Endothelial cell of umbilical vein (primary cell): Measurements from ENCODE around the gene NUAK1.

Experiments
- CTCF ChIP-seq, 2 donors: IDR thresholded peaks; 1 replicate in 1 of 2; 2 replicates in 1 of 2; pipeline ENCODE4 v1.5.1; 2011; ENCODE audit warnings: low read length in 2 of 2, mild to moderate bottlenecking in 2 of 2, moderate library complexity in 2 of 2, control low read depth in 1 of 2, inconsistent platforms in 1 of 2, low read depth in 1 of 2; ENCODE audit not compliant: insufficient read depth in 1 of 2; ENCODE audit errors: extremely low read depth in 1 of 2
- EZH2 ChIP-seq: IDR thresholded peaks from 2 replicates; pipeline ENCODE4 v1.6.1; 2012; ENCODE audit warnings: borderline replicate concordance, low read depth, mild to moderate bottlenecking, moderate library complexity, low read length, inconsistent platforms; ENCODE audit not compliant: severe bottlenecking
- FOS ChIP-seq: IDR thresholded peaks from 2 replicates; pipeline ENCODE4 v1.6.1; 2011; ENCODE audit warnings: mild to moderate bottlenecking, low read length, moderate library complexity, borderline replicate concordance; ENCODE audit not compliant: insufficient read depth
- GATA2 ChIP-seq: IDR thresholded peaks from 2 replicates; pipeline ENCODE4 v1.7.0; 2011; ENCODE audit warnings: low read depth, mild to moderate bottlenecking, moderate library complexity, mixed read lengths, low read length; ENCODE audit not compliant: insufficient read length, insufficient read depth
- JUN ChIP-seq: IDR thresholded peaks from 2 replicates; pipeline ENCODE4 v1.6.1; 2011; ENCODE audit warnings: borderline replicate concordance, low read depth; ENCODE audit not compliant: insufficient read length, insufficient read depth
- POLR2A ChIP-seq: IDR thresholded peaks from 2 replicates; pipeline ENCODE4 v1.6.1; 2012; ENCODE audit warnings: low read depth, mild to moderate bottlenecking, control low read depth, low read length
- POLR2AphosphoS5 ChIP-seq: IDR thresholded peaks from 2 replicates; pipeline ENCODE4 v1.6.1; 2012; ENCODE audit warnings: low read depth, mild to moderate bottlenecking, control low read depth, low read length, moderate library complexity; ENCODE audit not compliant: insufficient read depth

- TF ChIP-seq CTCF (IDR thresholded peaks at IDR 0.05; ENCODE audit: extremely low read depth in 1 of 2, insufficient read depth in 1 of 2, low read depth in 1 of 2, low read length in 2 of 2) (no peak), FOS (no peak), GATA2 (no peak), POLR2A (no peak), POLR2AphosphoS5 (no peak), EZH2 (no peak), JUN (no peak)
These were observed 13.6 kb upstream of the NUAK1 start for GRCh38 chr12:106152334-106152733.
